ENCODE measurements around the gene CAMK1G.

Gene CAMK1G

GRCh38 chr1:209657918-209658317 is 74.4 kb downstream of the CAMK1G start:
- no peak for DNase-seq (ENCODE audit: low read depth)
- TF ChIP-seq CTCF (IDR thresholded peaks at IDR 0.05; ENCODE audit: low read depth, low read length, missing control alignments) = no peak
- no peak overlapping the region for H3K4me3 ChIP-seq (ENCODE audit: low read depth, low read length)

- no peak for DNase-seq (ENCODE audit: low read depth)
- TF ChIP-seq CTCF (IDR thresholded peaks at IDR 0.05; ENCODE audit: low read depth, low read length, missing control alignments) = no peak
- no peak overlapping the region for H3K4me3 ChIP-seq (ENCODE audit: low read depth, low read length)
Measured at GRCh38 chr1:209659909-209660308, 76.4 kb downstream of the CAMK1G start.

DNA sequence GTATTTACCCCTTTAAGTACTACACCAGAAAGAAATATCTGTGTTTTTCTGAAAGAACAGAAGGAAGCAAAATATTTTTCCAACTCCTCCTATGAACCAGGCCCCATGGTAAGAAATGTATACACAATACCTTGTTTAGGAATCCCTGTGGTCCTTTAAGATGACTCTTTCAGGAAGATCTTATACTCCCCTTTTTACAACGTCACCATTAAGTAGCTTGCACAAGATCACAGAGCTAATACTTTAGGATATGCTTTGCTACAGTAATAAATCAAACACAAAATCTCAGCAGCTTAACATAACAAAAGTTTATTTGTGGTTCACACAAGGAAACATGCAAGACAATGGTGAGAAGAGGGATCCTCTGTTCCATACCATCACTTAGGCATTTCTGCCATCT is 77.6 kb downstream of the CAMK1G start:
- no peak for DNase-seq (ENCODE audit: low read depth)
- H3K4me3 ChIP-seq (ENCODE audit: low read depth, low read length) = no peak overlapping the region
- TF ChIP-seq CTCF (IDR thresholded peaks at IDR 0.05; ENCODE audit: low read depth, low read length, missing control alignments) = no peak

GRCh38 chr1:209662879-209663327 is 79.4 kb downstream of the CAMK1G start:
- no peak overlapping the region for H3K4me3 ChIP-seq (ENCODE audit: low read depth, low read length)
- DNase-seq (ENCODE audit: low read depth) = no peak
- TF ChIP-seq CTCF (IDR thresholded peaks at IDR 0.05; ENCODE audit: low read depth, low read length, missing control alignments) = no peak
